ENCODE data around the gene TRPM5. TPM values are rescaled to one million over a fixed set of nuclear protein-coding genes. Genes with fewer than 3 reads are reported as not detected.

TRPM5 gene
- total RNA-seq, 1 donor from 2014 or later = not detected

DNA sequence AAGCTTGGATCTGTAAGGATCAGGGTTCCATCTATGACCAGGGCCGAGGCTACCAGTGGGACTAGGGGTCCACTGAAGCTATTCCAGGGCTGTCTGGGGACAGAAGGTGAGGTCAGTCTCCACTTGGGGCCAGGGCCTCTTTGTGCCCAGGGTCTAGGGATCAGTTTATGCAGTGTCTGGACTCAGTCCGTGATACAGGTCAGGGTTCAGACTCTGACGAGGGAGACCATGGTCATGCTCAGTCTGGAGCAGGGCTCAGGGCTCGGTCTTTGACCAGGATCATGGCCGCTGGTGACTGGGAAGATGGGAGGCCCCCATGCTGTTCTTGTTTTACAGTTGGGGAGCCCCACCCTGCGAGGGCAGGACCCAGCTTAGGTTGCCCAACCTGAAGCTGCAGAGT, 32.0 kb downstream of the TRPM5 start:
- Mint-ChIP-seq H3K27me3 (ENCODE audit: unreplicated experiment) (no peaks in the 10 kb centered on the region), H3K4me3 (ENCODE audit: unreplicated experiment) (no peak overlapping the region), H3K4me1 (ENCODE audit: unreplicated experiment) (no peaks in the 10 kb centered on the region), H3K9me3 (ENCODE audit: unreplicated experiment) (no peaks in the 10 kb centered on the region), H3K27ac (ENCODE audit: unreplicated experiment) (no peak overlapping the region), H3K36me3 (ENCODE audit: unreplicated experiment) (no peaks in the 10 kb centered on the region)
- DNase-seq (ENCODE audit: extremely low spot score, unreplicated experiment) = no peak
- TF ChIP-seq, protein P1, sequence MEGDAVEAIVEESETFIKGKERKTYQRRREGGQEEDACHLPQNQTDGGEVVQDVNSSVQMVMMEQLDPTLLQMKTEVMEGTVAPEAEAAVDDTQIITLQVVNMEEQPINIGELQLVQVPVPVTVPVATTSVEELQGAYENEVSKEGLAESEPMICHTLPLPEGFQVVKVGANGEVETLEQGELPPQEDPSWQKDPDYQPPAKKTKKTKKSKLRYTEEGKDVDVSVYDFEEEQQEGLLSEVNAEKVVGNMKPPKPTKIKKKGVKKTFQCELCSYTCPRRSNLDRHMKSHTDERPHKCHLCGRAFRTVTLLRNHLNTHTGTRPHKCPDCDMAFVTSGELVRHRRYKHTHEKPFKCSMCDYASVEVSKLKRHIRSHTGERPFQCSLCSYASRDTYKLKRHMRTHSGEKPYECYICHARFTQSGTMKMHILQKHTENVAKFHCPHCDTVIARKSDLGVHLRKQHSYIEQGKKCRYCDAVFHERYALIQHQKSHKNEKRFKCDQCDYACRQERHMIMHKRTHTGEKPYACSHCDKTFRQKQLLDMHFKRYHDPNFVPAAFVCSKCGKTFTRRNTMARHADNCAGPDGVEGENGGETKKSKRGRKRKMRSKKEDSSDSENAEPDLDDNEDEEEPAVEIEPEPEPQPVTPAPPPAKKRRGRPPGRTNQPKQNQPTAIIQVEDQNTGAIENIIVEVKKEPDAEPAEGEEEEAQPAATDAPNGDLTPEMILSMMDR (IDR thresholded peaks at IDR 0.05) = no peak

DNA sequence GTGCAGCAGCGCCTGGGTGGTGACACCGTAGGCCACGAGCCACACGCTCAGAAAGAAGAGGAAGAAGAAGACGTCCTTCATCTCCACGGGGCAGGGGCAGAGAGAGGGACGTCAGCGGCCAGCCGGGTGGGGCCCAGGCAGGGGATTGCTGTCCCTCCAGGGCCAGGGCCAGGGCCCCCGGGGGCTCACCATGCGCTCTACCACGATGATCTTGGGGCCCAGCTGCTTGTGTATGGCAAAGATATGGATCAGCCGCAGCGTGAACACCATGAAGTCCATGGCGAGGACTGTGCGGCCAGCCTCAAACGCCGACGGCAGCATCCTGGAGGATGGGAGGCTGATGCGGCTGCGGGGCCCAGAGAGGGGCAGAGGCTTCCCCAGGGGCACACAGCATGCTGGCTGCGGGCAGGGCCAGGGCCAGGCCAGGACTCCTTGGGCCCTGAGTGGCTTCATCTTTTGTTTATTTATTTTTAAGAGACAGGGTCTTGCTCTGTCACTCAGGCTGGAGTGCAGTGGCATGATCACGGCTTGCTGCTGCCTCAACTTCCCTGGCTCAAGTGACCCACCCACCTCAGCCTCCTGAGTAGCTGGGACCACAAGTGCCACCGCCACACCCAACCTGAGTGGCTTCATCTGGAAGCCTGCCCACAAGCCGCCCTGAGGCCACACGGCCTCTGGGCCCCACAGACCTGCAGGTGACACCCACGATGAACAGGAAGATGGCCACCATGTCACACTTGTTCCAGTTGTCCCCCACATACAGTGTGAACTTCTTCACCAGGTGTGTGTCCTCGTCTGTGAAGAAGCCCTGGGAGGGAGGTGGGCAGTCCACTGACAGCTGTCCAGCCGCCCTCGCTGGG, 32.6 kb downstream of the TRPM5 start:
- no peaks in the 10 kb centered on the region for H3K9me3 Mint-ChIP-seq (ENCODE audit: unreplicated experiment)
- no peak for DNase-seq (ENCODE audit: extremely low spot score, unreplicated experiment)
- no peaks in the 10 kb centered on the region for H3K27me3 Mint-ChIP-seq (ENCODE audit: unreplicated experiment)
- no peaks in the 10 kb centered on the region for H3K4me1 Mint-ChIP-seq (ENCODE audit: unreplicated experiment)
- no peaks in the 10 kb centered on the region for H3K36me3 Mint-ChIP-seq (ENCODE audit: unreplicated experiment)
- H3K27ac Mint-ChIP-seq (ENCODE audit: unreplicated experiment) = no peak overlapping the region
- no peak overlapping the region for H3K4me3 Mint-ChIP-seq (ENCODE audit: unreplicated experiment)
- TF ChIP-seq, protein P1 (IDR thresholded peaks at IDR 0.05) = no peak

DNA sequence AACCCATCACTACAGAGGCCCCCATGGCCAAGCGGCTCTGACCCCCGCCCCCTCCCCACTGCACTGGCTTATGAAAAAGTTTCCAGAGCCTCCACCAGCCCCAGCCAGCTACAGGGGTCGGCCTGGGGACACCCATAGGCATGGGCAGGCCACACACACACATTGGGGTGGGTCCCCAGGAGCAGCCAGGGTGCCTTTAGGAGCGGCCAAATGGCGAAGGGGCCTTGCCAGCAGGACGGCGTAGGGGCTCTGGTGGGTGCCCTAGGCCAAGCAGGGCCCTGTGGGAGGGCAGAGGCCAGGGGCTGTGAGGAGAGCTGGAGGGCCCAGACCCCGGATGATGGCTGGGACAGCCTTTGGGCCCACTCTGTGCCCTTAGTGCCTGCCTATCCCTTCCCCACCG, 33.7 kb downstream of the TRPM5 start:
- no peak for DNase-seq (ENCODE audit: extremely low spot score, unreplicated experiment)
- Mint-ChIP-seq H3K36me3 (ENCODE audit: unreplicated experiment) (no peaks in the 10 kb centered on the region), H3K27ac (ENCODE audit: unreplicated experiment) (no peak overlapping the region), H3K4me1 (ENCODE audit: unreplicated experiment) (no peaks in the 10 kb centered on the region), H3K27me3 (ENCODE audit: unreplicated experiment) (no peaks in the 10 kb centered on the region), H3K4me3 (ENCODE audit: unreplicated experiment) (no peak overlapping the region), H3K9me3 (ENCODE audit: unreplicated experiment) (no peaks in the 10 kb centered on the region)
- TF ChIP-seq, protein P1 (IDR thresholded peaks at IDR 0.05) = no peak

DNA sequence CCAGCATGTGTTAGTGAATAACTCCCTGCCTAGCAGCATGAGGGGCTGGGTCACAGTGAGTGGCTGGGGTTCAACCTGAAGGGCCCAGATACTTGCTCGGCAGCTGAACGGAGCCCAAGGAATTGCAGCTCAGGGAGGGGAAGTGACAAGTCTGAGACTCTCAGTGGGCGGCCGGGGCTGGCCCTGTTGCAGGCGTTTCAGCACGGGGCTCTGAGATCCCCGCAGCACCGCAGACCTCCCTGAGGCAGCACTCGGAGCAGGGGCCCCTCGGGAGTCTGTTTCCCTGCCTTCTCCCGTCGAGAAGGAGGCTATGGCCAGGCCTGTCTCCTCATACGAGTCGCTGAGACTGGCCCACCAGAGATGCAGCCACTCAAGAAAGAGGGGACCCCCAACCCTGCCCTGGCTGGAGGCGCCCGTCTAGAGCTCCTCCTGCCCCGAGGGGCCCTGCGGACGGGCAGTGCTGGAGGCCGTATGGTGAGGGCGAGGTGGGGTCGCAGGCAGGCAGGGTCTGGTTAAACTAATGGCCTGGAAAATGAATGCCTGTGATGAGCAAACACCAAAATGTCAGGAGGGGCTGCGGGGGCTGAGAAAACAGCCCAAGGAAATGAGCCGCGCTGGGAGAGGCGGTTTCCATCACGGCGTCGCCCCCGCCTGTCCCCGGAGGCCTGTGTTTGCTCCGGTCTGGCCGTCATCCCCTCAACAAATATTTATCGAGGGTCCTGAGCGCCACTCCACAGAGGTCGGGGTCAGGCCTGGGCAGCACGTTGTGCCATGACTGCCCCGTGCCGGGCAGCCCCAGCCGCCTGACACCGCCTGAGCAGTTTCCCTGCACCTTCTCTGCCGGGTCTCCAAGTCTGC, 34.5 kb downstream of the TRPM5 start:
- Mint-ChIP-seq H3K9me3 (ENCODE audit: unreplicated experiment) (no peaks in the 10 kb centered on the region), H3K27ac (ENCODE audit: unreplicated experiment) (no peak overlapping the region), H3K27me3 (ENCODE audit: unreplicated experiment) (no peaks in the 10 kb centered on the region), H3K4me1 (ENCODE audit: unreplicated experiment) (no peaks in the 10 kb centered on the region), H3K36me3 (ENCODE audit: unreplicated experiment) (no peaks in the 10 kb centered on the region), H3K4me3 (ENCODE audit: unreplicated experiment) (no peak overlapping the region)
- TF ChIP-seq, protein P1 (IDR thresholded peaks at IDR 0.05) = no peak
- DNase-seq (ENCODE audit: extremely low spot score, unreplicated experiment) = no peak

DNA sequence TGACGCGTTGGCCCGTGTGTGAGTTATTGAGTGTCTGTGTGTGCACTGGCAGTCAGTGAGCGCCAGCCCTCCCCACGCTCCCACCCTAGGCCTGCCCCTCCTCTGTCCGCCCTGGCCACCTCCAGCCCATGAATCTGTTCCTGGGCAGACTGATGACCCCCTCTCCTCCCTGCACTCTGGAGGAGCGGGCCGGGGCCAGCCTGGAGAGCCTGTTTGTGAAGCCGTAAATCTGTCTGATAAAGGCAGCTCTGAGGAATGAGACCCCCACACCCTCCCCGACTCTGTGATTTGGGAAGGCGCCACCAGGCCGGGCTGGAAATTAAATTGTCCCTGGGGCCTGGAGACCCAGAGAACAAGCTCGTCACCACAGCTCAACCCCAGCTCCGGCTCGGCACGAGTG, 35.2 kb downstream of the TRPM5 start:
- no peak overlapping the region for H3K4me3 Mint-ChIP-seq (ENCODE audit: unreplicated experiment)
- no peaks in the 10 kb centered on the region for H3K27me3 Mint-ChIP-seq (ENCODE audit: unreplicated experiment)
- TF ChIP-seq, protein P1 (IDR thresholded peaks at IDR 0.05) = no peak
- no peaks in the 10 kb centered on the region for H3K36me3 Mint-ChIP-seq (ENCODE audit: unreplicated experiment)
- H3K27ac Mint-ChIP-seq (ENCODE audit: unreplicated experiment) = no peak overlapping the region
- no peaks in the 10 kb centered on the region for H3K4me1 Mint-ChIP-seq (ENCODE audit: unreplicated experiment)
- DNase-seq (ENCODE audit: extremely low spot score, unreplicated experiment) = no peak
- H3K9me3 Mint-ChIP-seq (ENCODE audit: unreplicated experiment) = no peaks in the 10 kb centered on the region
